Natural killer cell (primary cell): ENCODE data around the gene GRAPL. TPM values are rescaled to one million over a fixed set of nuclear protein-coding genes. Genes with fewer than 3 reads are reported as not detected.
"Not testable (repeated sequence)": the region's sequence is repeated elsewhere in the genome, so short reads cannot be mapped to it uniquely, and the experiment has no call there.

Experiments
- ATAC-seq, 3 donors: fragments of 150-1000 bp in 2 of 3; fragments of 200-7000 bp in 1 of 3; cut with Tn5 transposase; 1 replicate in 1 of 3; 2 replicates in 2 of 3; pipeline ENCODE4 v1.10.0; 2021; ENCODE audit warnings: mild to moderate bottlenecking in 2 of 3, moderate library complexity in 2 of 3
- DNase-seq, 2 donors: peaks; one replicate each; pipeline versions ENCODE4 v3.0.0 to v3.0.0-alpha.2; 2013 to 2021; ENCODE audit warnings: mixed read lengths in 1 of 2
- H3K27ac ChIP-seq: one replicate; pipeline ENCODE4 v1.5.1; 2013; ENCODE audit warnings: mild to moderate bottlenecking, low read length
- H3K27me3 ChIP-seq: one replicate; pipeline ENCODE4 v1.6.1; 2013; ENCODE audit warnings: low read length; ENCODE audit not compliant: control insufficient read depth, insufficient read depth
- H3K36me3 ChIP-seq: one replicate; pipeline ENCODE4 v1.6.1; 2013; ENCODE audit warnings: low read length; ENCODE audit not compliant: control insufficient read depth, insufficient read depth
- H3K4me1 ChIP-seq: one replicate; pipeline ENCODE4 v1.6.1; 2013; ENCODE audit warnings: low read length; ENCODE audit not compliant: control insufficient read depth, insufficient read depth
- H3K4me3 ChIP-seq: one replicate; pipeline ENCODE4 v1.5.1; 2013; ENCODE audit warnings: low read length
- H3K9me3 ChIP-seq: one replicate; pipeline ENCODE4 v1.6.1; 2013; ENCODE audit warnings: low read length; ENCODE audit not compliant: control insufficient read depth, insufficient read depth
- H3K27ac Mint-ChIP-seq, 2 donors: one replicate each; pipeline ENCODE4 v1.8.0; 2022; ENCODE audit warnings: mild to moderate bottlenecking in 2 of 2, mixed read lengths in 2 of 2, moderate library complexity in 1 of 2
- H3K27me3 Mint-ChIP-seq, 2 donors: one replicate each; pipeline ENCODE4 v1.8.0; 2022; ENCODE audit warnings: low read depth in 2 of 2, mixed read lengths in 2 of 2
- H3K36me3 Mint-ChIP-seq: one replicate; pipeline ENCODE4 v1.8.0; 2022; ENCODE audit warnings: mixed read lengths
- H3K4me1 Mint-ChIP-seq, 2 donors: one replicate each; pipeline ENCODE4 v1.8.0; 2022; ENCODE audit warnings: mixed read lengths in 2 of 2
- H3K4me3 Mint-ChIP-seq: one replicate; pipeline ENCODE4 v1.8.0; 2022; ENCODE audit warnings: mild to moderate bottlenecking, moderate library complexity, mixed read lengths
- H3K9me3 Mint-ChIP-seq, 2 donors: one replicate each; pipeline ENCODE4 v1.8.0; 2022; ENCODE audit warnings: mixed read lengths in 2 of 2
- WGBS: methylation state at CpG from one replicate; pipeline ENCODE4 v1.1.7; 2013; ENCODE audit warnings: missing lambda C conversion rate; ENCODE audit not compliant: insufficient coverage; 5-methylcytosine and 5-hydroxymethylcytosine counted together
- intact Hi-C: fragments of 100-400 bp; cut with micrococcal nuclease; formaldehyde crosslinking; loops from one replicate; pipeline ENCODE4 v1.14.2; 2022
- total RNA-seq, 4 donors: library from RNA; stranded (reverse); fragments of 120-200 nt in 1 of 4; gene quantifications; one replicate each; pipeline versions ENCODE4 v1.2.3 to v1.2.4, GENCODE V29; 2013 to 2022

GRAPL gene
- total RNA-seq, 3 donors from 2014 or later (not counting 1 experiment from before 2014, with no cell fraction given): 2.4 to 6.5 (median 4.3) TPM

GRCh38 chr17:19131108-19131507, 3.7 kb downstream of the GRAPL start:
- H3K27ac Mint-ChIP-seq, intact Hi-C loops, DNase-seq, H3K27me3 ChIP-seq, H3K36me3 ChIP-seq, ATAC-seq, H3K4me1 Mint-ChIP-seq, H3K9me3 Mint-ChIP-seq, H3K9me3 ChIP-seq, H3K4me3 ChIP-seq, H3K36me3 Mint-ChIP-seq, H3K27ac ChIP-seq, H3K27me3 Mint-ChIP-seq, H3K4me1 ChIP-seq, H3K4me3 Mint-ChIP-seq: not testable (repeated sequence)
- no CpG with 5 or more reads among the region's 8 CpGs for WGBS

GRCh38 chr17:19131772-19132171, 4.4 kb downstream of the GRAPL start:
- H3K4me3 Mint-ChIP-seq, H3K36me3 ChIP-seq, H3K4me1 Mint-ChIP-seq, H3K9me3 Mint-ChIP-seq, H3K27me3 ChIP-seq, H3K36me3 Mint-ChIP-seq, H3K4me1 ChIP-seq, H3K9me3 ChIP-seq, ATAC-seq, intact Hi-C loops, H3K27ac Mint-ChIP-seq, H3K4me3 ChIP-seq, H3K27ac ChIP-seq, DNase-seq, H3K27me3 Mint-ChIP-seq: not testable (repeated sequence)
- WGBS: no CpG with 5 or more reads among the region's 14 CpGs

GRCh38 chr17:19133793-19134192, 6.4 kb downstream of the GRAPL start:
- H3K27me3 Mint-ChIP-seq, DNase-seq, H3K27me3 ChIP-seq, H3K4me1 Mint-ChIP-seq, H3K4me3 Mint-ChIP-seq, intact Hi-C loops, H3K9me3 Mint-ChIP-seq, ATAC-seq, H3K36me3 ChIP-seq, H3K27ac Mint-ChIP-seq, H3K27ac ChIP-seq, H3K9me3 ChIP-seq, H3K36me3 Mint-ChIP-seq, H3K4me1 ChIP-seq, H3K4me3 ChIP-seq: not testable (repeated sequence)
- WGBS: no CpG with 5 or more reads among the region's 9 CpGs

- H3K27me3 ChIP-seq, H3K9me3 Mint-ChIP-seq, intact Hi-C loops, DNase-seq, H3K27ac ChIP-seq, H3K9me3 ChIP-seq, H3K4me3 ChIP-seq, ATAC-seq, H3K36me3 ChIP-seq, H3K27ac Mint-ChIP-seq, H3K4me1 ChIP-seq, H3K4me3 Mint-ChIP-seq, H3K27me3 Mint-ChIP-seq, H3K36me3 Mint-ChIP-seq, H3K4me1 Mint-ChIP-seq: not testable (repeated sequence)
- no CpG with 5 or more reads among the region's 13 CpGs for WGBS
These were observed 8.0 kb downstream of the GRAPL start for GRCh38 chr17:19135391-19135790.

GRCh38 chr17:19136138-19136537, 8.7 kb downstream of the GRAPL start:
- H3K4me1 Mint-ChIP-seq, H3K36me3 ChIP-seq, H3K27ac Mint-ChIP-seq, ATAC-seq, H3K4me3 Mint-ChIP-seq, H3K4me1 ChIP-seq, intact Hi-C loops, DNase-seq, H3K27me3 Mint-ChIP-seq, H3K9me3 ChIP-seq, H3K36me3 Mint-ChIP-seq, H3K27ac ChIP-seq, H3K27me3 ChIP-seq, H3K4me3 ChIP-seq, H3K9me3 Mint-ChIP-seq: not testable (repeated sequence)
- no CpG with 5 or more reads among the region's 17 CpGs for WGBS

GRCh38 chr17:19136605-19137004, 9.2 kb downstream of the GRAPL start:
- H3K27me3 ChIP-seq, H3K36me3 ChIP-seq, H3K4me1 ChIP-seq, ATAC-seq, H3K9me3 ChIP-seq, H3K4me3 ChIP-seq, H3K27ac ChIP-seq, H3K36me3 Mint-ChIP-seq, H3K27me3 Mint-ChIP-seq, H3K9me3 Mint-ChIP-seq, H3K27ac Mint-ChIP-seq, DNase-seq, H3K4me3 Mint-ChIP-seq, H3K4me1 Mint-ChIP-seq, intact Hi-C loops: not testable (repeated sequence)
- WGBS: no CpG with 5 or more reads among the region's 6 CpGs

- H3K36me3 ChIP-seq, H3K27me3 ChIP-seq, H3K4me1 ChIP-seq, H3K4me1 Mint-ChIP-seq, H3K9me3 ChIP-seq, H3K27ac ChIP-seq, H3K9me3 Mint-ChIP-seq, DNase-seq, intact Hi-C loops, H3K4me3 ChIP-seq, H3K27ac Mint-ChIP-seq, H3K36me3 Mint-ChIP-seq, ATAC-seq, H3K4me3 Mint-ChIP-seq, H3K27me3 Mint-ChIP-seq: not testable (repeated sequence)
- WGBS: no CpG with 5 or more reads among the region's 6 CpGs
These were observed 10.6 kb downstream of the GRAPL start for GRCh38 chr17:19137959-19138358.

- H3K4me3 Mint-ChIP-seq, H3K36me3 ChIP-seq, H3K4me1 Mint-ChIP-seq, H3K4me1 ChIP-seq, H3K4me3 ChIP-seq, H3K27ac Mint-ChIP-seq, H3K36me3 Mint-ChIP-seq, H3K27ac ChIP-seq, H3K27me3 ChIP-seq, DNase-seq, H3K9me3 Mint-ChIP-seq, intact Hi-C loops, H3K9me3 ChIP-seq, H3K27me3 Mint-ChIP-seq: not testable (repeated sequence)
- WGBS: no CpG with 5 or more reads among the region's 30 CpGs
- ATAC-seq: peak; percentile 93 to 98 (median 96)
These were observed 14.2 kb downstream of the GRAPL start for GRCh38 chr17:19141366-19142155.
